ENCODE data around the gene ISL2.

ISL2 gene

GRCh38 chr15:76327191-76328105, 9.1 kb upstream of the ISL2 start:
- DNase-seq (ENCODE audit: low read depth, low spot score) = no peak

- no peak for DNase-seq (ENCODE audit: low read depth, low spot score)
Observed at GRCh38 chr15:76328106-76328696, 8.4 kb upstream of the ISL2 start.

GRCh38 chr15:76328958-76329357, 7.6 kb upstream of the ISL2 start:
- no peak for DNase-seq (ENCODE audit: low read depth, low spot score)

- peak; percentile 74 for DNase-seq (ENCODE audit: low read depth, low spot score)
Observed at GRCh38 chr15:76330080-76330680, 6.4 kb upstream of the ISL2 start.

- DNase-seq (ENCODE audit: low read depth, low spot score) = no peak
Observed at GRCh38 chr15:76332796-76333195, 3.8 kb upstream of the ISL2 start.

GRCh38 chr15:76333309-76333708, 3.3 kb upstream of the ISL2 start:
- no peak for DNase-seq (ENCODE audit: low read depth, low spot score)

GRCh38 chr15:76333720-76334437, 2.7 kb upstream of the ISL2 start:
- no peak for DNase-seq (ENCODE audit: low read depth, low spot score)

GRCh38 chr15:76334438-76335306, 1.9 kb upstream of the ISL2 start:
- no peak for DNase-seq (ENCODE audit: low read depth, low spot score)

GRCh38 chr15:76335307-76336253, 993 bp upstream of the ISL2 start:
- DNase-seq (ENCODE audit: low read depth, low spot score) = peak; percentile 45

GRCh38 chr15:76337059-76337695, 604 bp downstream of the ISL2 start:
- DNase-seq (ENCODE audit: low read depth, low spot score) = peak; percentile 42

- peak; percentile 55 for DNase-seq (ENCODE audit: low read depth, low spot score)
Observed at GRCh38 chr15:76337696-76338485, 1.3 kb downstream of the ISL2 start.

- DNase-seq (ENCODE audit: low read depth, low spot score) = no peak
Observed at GRCh38 chr15:76338486-76339304, 2.1 kb downstream of the ISL2 start.

- DNase-seq (ENCODE audit: low read depth, low spot score) = peak; percentile 65
Observed at GRCh38 chr15:76339305-76340197, 3.0 kb downstream of the ISL2 start.

GRCh38 chr15:76340198-76340802, 3.7 kb downstream of the ISL2 start:
- peak; percentile 58 for DNase-seq (ENCODE audit: low read depth, low spot score)

GRCh38 chr15:76340803-76341365, 4.3 kb downstream of the ISL2 start:
- DNase-seq (ENCODE audit: low read depth, low spot score) = peak; percentile 48
